HEK293T (cell line): ENCODE measurements around the gene SEMA6B.
"Not testable (repeated sequence)": the region's sequence is repeated elsewhere in the genome, so short reads cannot be mapped to it uniquely, and the experiment has no call there.

ENCODE experiments used
- ARNT ChIP-seq: fragments of 450-650 bp; IDR thresholded peaks from 2 replicates; pipeline ENCODE4 v1.6.1; 2017; ENCODE audit warnings: mild to moderate bottlenecking
- BHLHE40 ChIP-seq: fragments of 450-650 bp; IDR thresholded peaks from 2 replicates; pipeline ENCODE4 v1.6.1; 2016; ENCODE audit warnings: mild to moderate bottlenecking, moderate library complexity, borderline replicate concordance
- FOXM1 ChIP-seq: fragments of 450-650 bp; IDR thresholded peaks from 2 replicates; pipeline ENCODE4 v1.6.1; 2017; ENCODE audit warnings: mild to moderate bottlenecking, borderline replicate concordance
- NFRKB ChIP-seq: fragments of 450-650 bp; IDR thresholded peaks from 2 replicates; pipeline ENCODE4 v1.6.1; 2016; ENCODE audit warnings: mild to moderate bottlenecking, moderate library complexity
- SP1 ChIP-seq: fragments of 450-650 bp; IDR thresholded peaks from 2 replicates; pipeline ENCODE4 v1.6.1; 2017
- SUZ12 ChIP-seq: fragments of 450-650 bp; IDR thresholded peaks from 2 replicates; pipeline ENCODE4 v1.6.1; 2016; ENCODE audit warnings: mild to moderate bottlenecking
- ZNF384 ChIP-seq: fragments of 450-650 bp; IDR thresholded peaks from 2 replicates; pipeline ENCODE4 v1.6.1; 2016

GRCh38 chr19:4563562-4563961 is 4.1 kb upstream of the SEMA6B start:
- not testable (repeated sequence) for TF ChIP-seq NFRKB, ZNF384, FOXM1, SUZ12, SP1, ARNT, BHLHE40
